Right cardiac atrium (tissue), 5 donors: ENCODE measurements around the gene ALPP. TPM values are rescaled to one million over a fixed set of nuclear protein-coding genes. Genes with fewer than 3 reads are reported as not detected.
"Not testable (repeated sequence)": the region's sequence is repeated elsewhere in the genome, so short reads cannot be mapped to it uniquely, and the experiment has no call there.

Experiments
- ATAC-seq, 2 donors: fragments of 200-7000 bp; cut with Tn5 transposase; one replicate each; pipeline versions ENCODE4 v1.8.0 to v1.9.1; 2020; ENCODE audit warnings: moderate library complexity in 2 of 2, mild to moderate bottlenecking in 1 of 2
- DNase-seq, 3 donors: peaks; one replicate each; pipeline ENCODE4 v3.0.0-alpha.2; 2020
- H3K27ac ChIP-seq: one replicate; pipeline ENCODE4 v1.5.1; 2013; ENCODE audit warnings: mild to moderate bottlenecking, low read length, control low read depth, moderate library complexity
- H3K27me3 ChIP-seq: one replicate; pipeline ENCODE4 v1.6.1; 2013; ENCODE audit not compliant: control insufficient read depth, insufficient read depth
- H3K4me1 ChIP-seq: one replicate; pipeline ENCODE4 v1.6.1; 2013; ENCODE audit warnings: low read length; ENCODE audit not compliant: control insufficient read depth, insufficient read depth
- H3K4me3 ChIP-seq: one replicate; pipeline ENCODE4 v1.5.1; 2013; ENCODE audit warnings: low read length, control low read depth
- H3K9me3 ChIP-seq: one replicate; pipeline ENCODE4 v1.6.1; 2013; ENCODE audit warnings: low read length; ENCODE audit not compliant: control insufficient read depth
- WGBS: extraction: QIAGEN DNeasy Blood & Tissue Kit; methylation state at CpG from one replicate; pipeline ENCODE4 v1.1.7; 2013; 5-methylcytosine and 5-hydroxymethylcytosine counted together
- intact Hi-C, 4 donors: fragments of 100-400 bp; cut with DNase I; formaldehyde crosslinking; loops; one replicate each; pipeline versions ENCODE4 v1.11.0 to v1.14.0; 2022 to 2023
- polyA plus RNA-seq: library from polyadenylated mRNA; stranded (reverse); fragments of 200-250 nt; gene quantifications from one replicate; pipeline ENCODE4 v1.2.3, GENCODE V29; 2013
- total RNA-seq, 4 donors: library from RNA; stranded (reverse); fragmentation: NEBNext Ultra II Directional; extraction: Animal tissue kit (Norgen Biotek cat#: 25700); gene quantifications; one replicate each; pipeline ENCODE4 v1.2.1, GENCODE V29; 2021
- donor health status: healthy with polysubstance abuse.
- donor health status: DM: no; HTN: yes; CAD: no.
- donor health status: DM: no; HTN: no; CAD: no.
- donor health status: DM: no; HTN: yes; CAD: no; lungs with severe emphysema.
- donor health status: DM: yes; HTN: yes; CAD: no.

ALPP gene
- total and polyA plus RNA-seq, 5 donors = not detected

- ATAC-seq, H3K27ac ChIP-seq, H3K4me3 ChIP-seq, H3K9me3 ChIP-seq, intact Hi-C loops, H3K27me3 ChIP-seq, DNase-seq, H3K4me1 ChIP-seq: not testable (repeated sequence)
- 90% methylated on average over 19 of the region's 23 CpGs for WGBS
Measured at GRCh38 chr2:232366461-232366860, 12.1 kb upstream of the ALPP start.

- DNase-seq = no peak
- Histone ChIP-seq H3K4me3 (no peak overlapping the region), H3K4me1 (no peaks in the 10 kb centered on the region), H3K27ac (no peak overlapping the region), H3K27me3 (no peaks in the 10 kb centered on the region), H3K9me3 (no peaks in the 10 kb centered on the region)
- intact Hi-C loops = no loop called here
- WGBS = 76% methylated on average over 7 of the region's 7 CpGs
- ATAC-seq = no peak
Measured at GRCh38 chr2:232367016-232367415, 11.5 kb upstream of the ALPP start.

GRCh38 chr2:232367591-232368233 is 10.8 kb upstream of the ALPP start:
- Histone ChIP-seq H3K9me3 (no peaks in the 10 kb centered on the region), H3K4me1 (no peaks in the 10 kb centered on the region), H3K4me3 (no peak overlapping the region), H3K27me3 (no peaks in the 10 kb centered on the region), H3K27ac (no peak overlapping the region)
- WGBS = 68% methylated on average over 12 of the region's 13 CpGs
- ATAC-seq (no peak), DNase-seq (no peak)
- intact Hi-C loops = no loop called here

GRCh38 chr2:232368311-232368731 is 10.2 kb upstream of the ALPP start:
- intact Hi-C loops = no loop called here
- no peak overlapping the region for H3K27ac ChIP-seq
- no peak for DNase-seq
- H3K9me3 ChIP-seq = no peaks in the 10 kb centered on the region
- H3K4me3 ChIP-seq = no peak overlapping the region
- WGBS = 84% methylated on average over 15 of the region's 15 CpGs
- no peaks in the 10 kb centered on the region for H3K4me1 ChIP-seq
- no peaks in the 10 kb centered on the region for H3K27me3 ChIP-seq
- ATAC-seq = no peak

GRCh38 chr2:232369126-232369951 is 9.2 kb upstream of the ALPP start:
- WGBS = 75% methylated on average over 15 of the region's 15 CpGs
- H3K27ac ChIP-seq = no peak overlapping the region
- no peaks in the 10 kb centered on the region for H3K27me3 ChIP-seq
- no peak overlapping the region for H3K4me3 ChIP-seq
- DNase-seq (no peak), ATAC-seq (no peak)
- H3K4me1 ChIP-seq = no peaks in the 10 kb centered on the region
- no peaks in the 10 kb centered on the region for H3K9me3 ChIP-seq
- intact Hi-C loops = no loop called here

- H3K4me3 ChIP-seq, DNase-seq, ATAC-seq, H3K9me3 ChIP-seq, intact Hi-C loops, H3K27ac ChIP-seq, H3K27me3 ChIP-seq, H3K4me1 ChIP-seq: not testable (repeated sequence)
- 19% methylated on average over 9 of the region's 12 CpGs for WGBS
Measured at GRCh38 chr2:232370007-232370406, 8.5 kb upstream of the ALPP start.

GRCh38 chr2:232372231-232373208 is 6.0 kb upstream of the ALPP start:
- H3K27me3 ChIP-seq = no peaks in the 10 kb centered on the region
- H3K4me1 ChIP-seq = no peaks in the 10 kb centered on the region
- DNase-seq = no peak
- H3K9me3 ChIP-seq = no peaks in the 10 kb centered on the region
- no peak for ATAC-seq
- intact Hi-C loops = no loop called here
- WGBS = 90% methylated on average over 18 of the region's 18 CpGs
- H3K4me3 ChIP-seq = no peak overlapping the region
- H3K27ac ChIP-seq = no peak overlapping the region

- ATAC-seq (no peak), DNase-seq (no peak)
- Histone ChIP-seq H3K9me3 (no peaks in the 10 kb centered on the region), H3K4me1 (no peaks in the 10 kb centered on the region), H3K4me3 (no peak overlapping the region), H3K27me3 (no peaks in the 10 kb centered on the region), H3K27ac (no peak overlapping the region)
- intact Hi-C loops = no loop called here
- WGBS = 78% methylated on average over 1 of the region's 1 CpG
Measured at GRCh38 chr2:232374356-232374755, 4.2 kb upstream of the ALPP start.

GRCh38 chr2:232375164-232375563 is 3.4 kb upstream of the ALPP start:
- 59% methylated on average over 12 of the region's 12 CpGs for WGBS
- Histone ChIP-seq H3K9me3 (no peaks in the 10 kb centered on the region), H3K27me3 (no peaks in the 10 kb centered on the region), H3K27ac (no peak overlapping the region), H3K4me1 (no peaks in the 10 kb centered on the region), H3K4me3 (no peak overlapping the region)
- intact Hi-C loops = no loop called here
- no peak for DNase-seq
- ATAC-seq = no peak

- Histone ChIP-seq H3K4me1 (no peaks in the 10 kb centered on the region), H3K4me3 (no peak overlapping the region), H3K27me3 (no peaks in the 10 kb centered on the region), H3K9me3 (no peaks in the 10 kb centered on the region), H3K27ac (no peak overlapping the region)
- intact Hi-C loops = no loop called here
- no peak for ATAC-seq
- DNase-seq = no peak
- 75% methylated on average over 4 of the region's 4 CpGs for WGBS
Measured at GRCh38 chr2:232376260-232376659, 2.3 kb upstream of the ALPP start.

GRCh38 chr2:232376713-232377112 is 1.8 kb upstream of the ALPP start:
- ATAC-seq (no peak), DNase-seq (no peak)
- Histone ChIP-seq H3K27ac (no peak overlapping the region), H3K4me1 (no peaks in the 10 kb centered on the region), H3K4me3 (no peak overlapping the region), H3K27me3 (no peaks in the 10 kb centered on the region), H3K9me3 (no peaks in the 10 kb centered on the region)
- intact Hi-C loops = no loop called here
- WGBS = 89% methylated on average over 7 of the region's 7 CpGs
